Natural killer cell (primary cell): ENCODE results near the gene RPS2. TPM values are rescaled to one million over a fixed set of nuclear protein-coding genes. Genes with fewer than 3 reads are reported as not detected.
A peak's percentile ranks its signal among the peaks of the same experiment; 100 is the strongest.

Experiments
- ATAC-seq, 3 donors: fragments of 150-1000 bp in 2 of 3; fragments of 200-7000 bp in 1 of 3; cut with Tn5 transposase; 1 replicate in 1 of 3; 2 replicates in 2 of 3; pipeline ENCODE4 v1.10.0; 2021; ENCODE audit warnings: mild to moderate bottlenecking in 2 of 3, moderate library complexity in 2 of 3
- DNase-seq, 2 donors: peaks; one replicate each; pipeline versions ENCODE4 v3.0.0 to v3.0.0-alpha.2; 2013 to 2021; ENCODE audit warnings: mixed read lengths in 1 of 2
- H3K27ac ChIP-seq: one replicate; pipeline ENCODE4 v1.5.1; 2013; ENCODE audit warnings: mild to moderate bottlenecking, low read length
- H3K27me3 ChIP-seq: one replicate; pipeline ENCODE4 v1.6.1; 2013; ENCODE audit warnings: low read length; ENCODE audit not compliant: control insufficient read depth, insufficient read depth
- H3K36me3 ChIP-seq: one replicate; pipeline ENCODE4 v1.6.1; 2013; ENCODE audit warnings: low read length; ENCODE audit not compliant: control insufficient read depth, insufficient read depth
- H3K4me1 ChIP-seq: one replicate; pipeline ENCODE4 v1.6.1; 2013; ENCODE audit warnings: low read length; ENCODE audit not compliant: control insufficient read depth, insufficient read depth
- H3K4me3 ChIP-seq: one replicate; pipeline ENCODE4 v1.5.1; 2013; ENCODE audit warnings: low read length
- H3K9me3 ChIP-seq: one replicate; pipeline ENCODE4 v1.6.1; 2013; ENCODE audit warnings: low read length; ENCODE audit not compliant: control insufficient read depth, insufficient read depth
- H3K27ac Mint-ChIP-seq, 2 donors: one replicate each; pipeline ENCODE4 v1.8.0; 2022; ENCODE audit warnings: mild to moderate bottlenecking in 2 of 2, mixed read lengths in 2 of 2, moderate library complexity in 1 of 2
- H3K27me3 Mint-ChIP-seq, 2 donors: one replicate each; pipeline ENCODE4 v1.8.0; 2022; ENCODE audit warnings: low read depth in 2 of 2, mixed read lengths in 2 of 2
- H3K36me3 Mint-ChIP-seq: one replicate; pipeline ENCODE4 v1.8.0; 2022; ENCODE audit warnings: mixed read lengths
- H3K4me1 Mint-ChIP-seq, 2 donors: one replicate each; pipeline ENCODE4 v1.8.0; 2022; ENCODE audit warnings: mixed read lengths in 2 of 2
- H3K4me3 Mint-ChIP-seq: one replicate; pipeline ENCODE4 v1.8.0; 2022; ENCODE audit warnings: mild to moderate bottlenecking, moderate library complexity, mixed read lengths
- H3K9me3 Mint-ChIP-seq, 2 donors: one replicate each; pipeline ENCODE4 v1.8.0; 2022; ENCODE audit warnings: mixed read lengths in 2 of 2
- WGBS: methylation state at CpG from one replicate; pipeline ENCODE4 v1.1.7; 2013; ENCODE audit warnings: missing lambda C conversion rate; ENCODE audit not compliant: insufficient coverage; 5-methylcytosine and 5-hydroxymethylcytosine counted together
- intact Hi-C: fragments of 100-400 bp; cut with micrococcal nuclease; formaldehyde crosslinking; loops from one replicate; pipeline ENCODE4 v1.14.2; 2022
- total RNA-seq, 4 donors: library from RNA; stranded (reverse); fragments of 120-200 nt in 1 of 4; gene quantifications; one replicate each; pipeline versions ENCODE4 v1.2.3 to v1.2.4, GENCODE V29; 2013 to 2022
- TF ChIP-seq, protein P1 (sequence below): fragments of 200-600 bp; IDR thresholded peaks from one replicate; pipeline ENCODE4 v1.8.0; 2022; ENCODE audit warnings: antibody characterized with exemption

RPS2 gene
- total RNA-seq, 3 donors from 2014 or later (not counting 1 experiment from before 2014, with no cell fraction given): 1,124 to 1,385 (median 1,274) TPM

DNA sequence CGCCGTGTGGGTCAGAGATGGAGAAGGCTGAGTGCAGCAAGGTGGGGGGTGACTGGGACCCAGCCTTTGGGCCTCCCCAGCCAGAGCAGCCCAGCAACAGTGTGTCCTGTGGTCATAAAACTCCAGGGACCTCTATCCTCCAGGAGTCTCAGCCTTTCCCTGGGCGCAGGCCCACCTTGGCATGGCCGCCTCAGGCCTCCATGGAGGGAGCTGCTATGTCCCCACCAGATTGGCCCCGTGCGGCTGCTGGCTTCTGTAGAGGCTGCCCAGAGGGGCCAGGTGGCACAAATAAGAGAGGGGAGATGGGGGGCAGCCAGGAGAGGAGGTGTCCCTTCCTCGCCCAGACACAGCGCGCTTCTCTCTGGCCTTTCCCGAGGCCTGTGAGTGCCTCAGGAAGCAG lies 22.6 kb upstream of the RPS2 start:
- Histone ChIP-seq H3K4me1 (peaks cover 47% of the 10 kb centered on the region), H3K27me3 (peaks cover 9% of the 10 kb centered on the region), H3K36me3 (peaks cover 10% of the 10 kb centered on the region), H3K9me3 (no peaks in the 10 kb centered on the region), H3K27ac (no peak overlapping the region), H3K4me3 (no peak overlapping the region)
- TF ChIP-seq, protein P1, sequence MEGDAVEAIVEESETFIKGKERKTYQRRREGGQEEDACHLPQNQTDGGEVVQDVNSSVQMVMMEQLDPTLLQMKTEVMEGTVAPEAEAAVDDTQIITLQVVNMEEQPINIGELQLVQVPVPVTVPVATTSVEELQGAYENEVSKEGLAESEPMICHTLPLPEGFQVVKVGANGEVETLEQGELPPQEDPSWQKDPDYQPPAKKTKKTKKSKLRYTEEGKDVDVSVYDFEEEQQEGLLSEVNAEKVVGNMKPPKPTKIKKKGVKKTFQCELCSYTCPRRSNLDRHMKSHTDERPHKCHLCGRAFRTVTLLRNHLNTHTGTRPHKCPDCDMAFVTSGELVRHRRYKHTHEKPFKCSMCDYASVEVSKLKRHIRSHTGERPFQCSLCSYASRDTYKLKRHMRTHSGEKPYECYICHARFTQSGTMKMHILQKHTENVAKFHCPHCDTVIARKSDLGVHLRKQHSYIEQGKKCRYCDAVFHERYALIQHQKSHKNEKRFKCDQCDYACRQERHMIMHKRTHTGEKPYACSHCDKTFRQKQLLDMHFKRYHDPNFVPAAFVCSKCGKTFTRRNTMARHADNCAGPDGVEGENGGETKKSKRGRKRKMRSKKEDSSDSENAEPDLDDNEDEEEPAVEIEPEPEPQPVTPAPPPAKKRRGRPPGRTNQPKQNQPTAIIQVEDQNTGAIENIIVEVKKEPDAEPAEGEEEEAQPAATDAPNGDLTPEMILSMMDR: no peak
- WGBS: 97% methylated on average over 10 of the region's 10 CpGs
- no peak for DNase-seq
- intact Hi-C loops: no loop called here
- no peak overlapping the region for H3K4me3 Mint-ChIP-seq
- no peak for ATAC-seq
- H3K4me1 Mint-ChIP-seq: peaks cover 4 to 37% of the 10 kb centered on the region in 2 donors
- no peaks in the 10 kb centered on the region for H3K9me3 Mint-ChIP-seq
- no peaks in the 10 kb centered on the region for H3K36me3 Mint-ChIP-seq
- peaks cover 0 to 7% of the 10 kb centered on the region in 2 donors for H3K27me3 Mint-ChIP-seq
- H3K27ac Mint-ChIP-seq: no peak overlapping the region

DNA sequence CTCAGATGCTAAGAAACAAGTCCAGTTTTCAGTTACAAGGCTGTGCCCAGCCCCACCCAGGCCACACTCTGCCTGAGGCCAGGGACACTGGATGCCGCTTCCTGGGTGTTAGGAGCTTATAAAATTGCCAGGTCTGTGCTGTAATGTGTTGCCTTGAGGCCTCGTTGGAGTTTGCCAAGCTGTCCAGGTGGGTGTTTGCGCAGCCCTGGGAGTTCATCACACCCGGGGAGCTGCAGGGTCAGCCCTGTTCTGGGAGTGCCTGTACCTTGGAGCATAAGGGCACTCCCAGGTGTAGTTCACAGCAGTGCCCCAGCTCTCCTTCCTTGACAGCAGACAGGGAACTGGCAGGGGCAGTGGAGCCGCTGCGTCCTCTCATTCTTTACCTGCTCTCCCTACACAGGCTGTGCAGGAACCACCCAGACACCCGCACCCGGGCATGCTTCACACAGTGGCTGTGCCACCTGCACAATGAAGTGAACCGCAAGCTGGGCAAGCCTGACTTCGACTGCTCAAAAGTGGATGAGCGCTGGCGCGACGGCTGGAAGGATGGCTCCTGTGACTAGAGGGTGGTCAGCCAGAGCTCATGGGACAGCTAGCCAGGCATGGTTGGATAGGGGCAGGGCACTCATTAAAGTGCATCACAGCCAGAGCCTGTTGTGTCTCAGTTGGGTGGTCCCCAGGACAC lies 21.0 kb upstream of the RPS2 start:
- Histone ChIP-seq H3K27me3 (peaks cover 24% of the 10 kb centered on the region), H3K27ac (no peak overlapping the region), H3K4me1 (peaks cover 34% of the 10 kb centered on the region), H3K4me3 (no peak overlapping the region), H3K36me3 (peaks cover 10% of the 10 kb centered on the region), H3K9me3 (no peaks in the 10 kb centered on the region)
- Mint-ChIP-seq H3K36me3 (no peaks in the 10 kb centered on the region), H3K4me1 (peaks cover 4 to 26% of the 10 kb centered on the region in 2 donors), H3K27me3 (peaks cover 0 to 14% of the 10 kb centered on the region in 2 donors), H3K9me3 (no peaks in the 10 kb centered on the region), H3K27ac (no peak overlapping the region), H3K4me3 (peak overlapping the region; percentile 55)
- no peak for DNase-seq
- no peak for ATAC-seq
- intact Hi-C loops: no loop called here
- 97% methylated on average over 14 of the region's 14 CpGs for WGBS
- TF ChIP-seq, protein P1: no peak

DNA sequence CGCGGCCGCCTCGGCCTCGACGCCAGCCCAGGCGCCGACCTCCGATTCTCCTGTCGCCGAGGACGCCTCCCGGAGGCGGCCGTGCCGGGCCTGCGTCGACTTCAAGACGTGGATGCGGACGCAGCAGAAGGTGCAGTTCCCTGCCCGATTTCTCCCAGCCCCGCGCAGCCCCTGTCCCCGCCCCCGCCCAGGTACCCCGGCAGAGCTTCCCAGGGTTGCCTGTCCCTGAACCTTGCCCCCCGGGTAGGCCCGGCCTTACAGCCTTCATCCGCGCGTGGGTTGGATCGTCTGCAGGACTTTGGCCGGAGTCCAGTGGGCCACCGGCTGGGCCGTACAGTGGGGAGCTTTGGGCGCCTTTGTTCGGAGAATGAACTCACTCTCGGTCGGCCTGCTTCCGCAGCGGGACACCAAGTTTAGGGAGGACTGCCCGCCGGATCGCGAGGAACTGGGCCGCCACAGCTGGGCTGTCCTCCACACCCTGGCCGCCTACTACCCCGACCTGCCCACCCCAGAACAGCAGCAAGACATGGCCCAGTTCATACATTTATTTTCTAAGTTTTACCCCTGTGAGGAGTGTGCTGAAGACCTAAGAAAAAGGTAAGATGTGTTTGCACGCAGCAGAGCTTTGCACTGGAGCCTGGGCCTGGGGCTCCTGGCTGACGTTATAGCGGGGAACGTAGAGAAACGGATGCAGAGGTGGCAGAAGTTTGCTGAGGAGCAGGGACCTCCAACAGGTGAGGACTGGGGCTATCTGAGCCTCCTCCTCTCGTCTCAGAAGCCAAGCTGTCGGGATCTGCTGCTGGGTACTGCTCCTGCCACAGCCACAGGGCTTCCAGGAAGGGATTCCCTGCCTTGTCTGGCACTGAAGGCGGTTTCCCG lies 20.0 kb upstream of the RPS2 start:
- Histone ChIP-seq H3K27ac (peak overlapping the region; percentile 35), H3K4me1 (peaks cover 32% of the 10 kb centered on the region), H3K4me3 (peak overlapping the region; percentile 54), H3K9me3 (no peaks in the 10 kb centered on the region), H3K36me3 (peaks cover 10% of the 10 kb centered on the region), H3K27me3 (peaks cover 29% of the 10 kb centered on the region)
- no peak for DNase-seq
- peaks cover 0 to 14% of the 10 kb centered on the region in 2 donors for H3K27me3 Mint-ChIP-seq
- H3K36me3 Mint-ChIP-seq: no peaks in the 10 kb centered on the region
- TF ChIP-seq, protein P1: no peak
- peak overlapping the region in 1 of 2 donors; percentile 72 for H3K27ac Mint-ChIP-seq
- H3K4me3 Mint-ChIP-seq: peak overlapping the region; percentile 86
- no peaks in the 10 kb centered on the region for H3K9me3 Mint-ChIP-seq
- intact Hi-C loops: no loop called here
- ATAC-seq: peak; percentile 11 to 30 (median 22)
- 15% methylated on average over 58 of the region's 58 CpGs for WGBS
- H3K4me1 Mint-ChIP-seq: peaks cover 4 to 22% of the 10 kb centered on the region in 2 donors
